Measurements from ENCODE around the gene C1QTNF9. TPM values are rescaled to one million over a fixed set of nuclear protein-coding genes. Genes with fewer than 3 reads are reported as not detected.
A peak's percentile ranks its signal among the peaks of the same experiment; 100 is the strongest.
"Not testable (repeated sequence)": the region's sequence is repeated elsewhere in the genome, so short reads cannot be mapped to it uniquely, and the experiment has no call there.

C1QTNF9 gene
- total RNA-seq, 1 experiment from 2014 or later = 0.10 TPM

DNA sequence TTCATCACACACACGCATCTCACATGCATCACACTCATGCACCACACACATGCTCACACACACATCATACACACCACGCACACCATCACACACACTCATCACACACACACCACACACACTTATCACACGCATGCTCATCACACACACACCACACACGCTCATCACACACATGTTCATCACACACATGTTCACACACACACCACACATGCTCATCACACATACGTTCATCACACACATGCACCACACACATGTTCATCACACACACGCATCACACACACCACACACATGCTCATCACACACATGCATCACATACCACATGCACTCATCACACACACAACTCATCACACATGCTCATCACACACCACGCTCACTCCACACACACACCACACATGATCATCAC lies 46.9 kb downstream of the C1QTNF9 start:
- no peak overlapping the region for H3K4me3 ChIP-seq (ENCODE audit: insufficient read depth, low read depth, low read length)
- no peaks in the 10 kb centered on the region for H3K27me3 ChIP-seq (ENCODE audit: control insufficient read depth, insufficient read depth, low read length)
- DNase-seq = no peak
- no peaks in the 10 kb centered on the region for H3K36me3 ChIP-seq (replicated peaks; ENCODE audit: control insufficient read depth, insufficient read depth, low read length)

DNA sequence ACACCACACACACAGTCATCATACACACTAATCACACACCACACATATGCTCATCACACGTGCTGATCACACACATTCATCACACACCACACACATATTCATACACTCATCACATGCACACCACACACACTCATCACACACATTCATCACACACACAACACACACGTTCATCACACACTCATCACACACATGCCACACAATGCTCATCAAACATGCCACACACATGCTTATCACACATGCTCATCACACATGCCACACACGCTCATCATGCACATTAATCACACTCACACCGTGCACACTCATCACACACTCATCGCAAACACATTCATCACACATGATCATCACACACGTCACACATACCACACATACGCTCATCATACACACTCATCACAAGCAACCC lies 47.5 kb downstream of the C1QTNF9 start:
- DNase-seq = no peak
- no peaks in the 10 kb centered on the region for H3K36me3 ChIP-seq (replicated peaks; ENCODE audit: control insufficient read depth, insufficient read depth, low read length)
- H3K27me3 ChIP-seq (ENCODE audit: control insufficient read depth, insufficient read depth, low read length) = no peaks in the 10 kb centered on the region
- no peak overlapping the region for H3K4me3 ChIP-seq (ENCODE audit: insufficient read depth, low read depth, low read length)

DNA sequence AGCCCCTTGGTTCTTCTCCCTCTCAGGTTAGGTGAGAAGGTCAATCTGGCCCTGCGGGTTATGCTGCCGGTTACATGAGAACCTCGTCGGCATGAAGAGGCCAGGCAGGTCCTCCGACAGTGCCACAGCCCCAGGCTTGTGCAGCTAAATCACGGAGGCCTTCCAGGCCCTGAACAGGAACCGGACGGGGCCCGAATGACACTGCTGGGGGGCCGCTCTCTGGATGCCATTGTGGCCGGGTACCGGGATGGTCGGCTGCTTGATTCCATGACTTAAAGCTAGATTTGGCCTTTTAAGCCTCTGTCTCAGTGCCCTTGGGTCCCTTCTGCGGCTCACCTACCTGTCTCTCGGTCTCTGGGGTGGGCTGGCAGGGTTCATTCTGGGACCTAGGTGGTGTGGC lies 48.4 kb downstream of the C1QTNF9 start:
- H3K27me3 ChIP-seq (ENCODE audit: control insufficient read depth, insufficient read depth, low read length) = no peaks in the 10 kb centered on the region
- no peak for DNase-seq
- no peak overlapping the region for H3K4me3 ChIP-seq (ENCODE audit: insufficient read depth, low read depth, low read length)
- no peaks in the 10 kb centered on the region for H3K36me3 ChIP-seq (replicated peaks; ENCODE audit: control insufficient read depth, insufficient read depth, low read length)

DNA sequence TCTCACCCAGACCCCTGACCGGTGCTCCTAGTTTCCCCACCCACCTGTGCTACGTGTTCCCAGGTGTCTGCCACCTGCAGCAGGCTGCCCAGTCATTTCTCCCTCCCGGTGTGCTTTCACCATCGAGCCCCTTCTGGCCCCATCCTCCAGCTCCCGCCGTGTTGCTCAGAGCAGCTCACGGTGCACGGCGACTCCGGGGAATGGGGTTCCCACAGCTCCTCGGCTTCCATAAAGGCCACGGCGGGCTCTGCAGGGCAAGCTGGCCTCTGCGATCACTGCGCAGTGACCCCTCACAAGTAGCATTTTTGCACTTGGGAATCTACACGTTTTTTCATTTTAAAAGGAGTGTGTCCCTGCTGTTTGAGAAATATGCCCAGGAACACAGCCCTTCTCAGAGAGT lies 49.5 kb downstream of the C1QTNF9 start:
- H3K36me3 ChIP-seq (replicated peaks; ENCODE audit: control insufficient read depth, insufficient read depth, low read length); H3K27me3 ChIP-seq (ENCODE audit: control insufficient read depth, insufficient read depth, low read length); H3K4me3 ChIP-seq (ENCODE audit: insufficient read depth, low read depth, low read length); DNase-seq: not testable (repeated sequence)

DNA sequence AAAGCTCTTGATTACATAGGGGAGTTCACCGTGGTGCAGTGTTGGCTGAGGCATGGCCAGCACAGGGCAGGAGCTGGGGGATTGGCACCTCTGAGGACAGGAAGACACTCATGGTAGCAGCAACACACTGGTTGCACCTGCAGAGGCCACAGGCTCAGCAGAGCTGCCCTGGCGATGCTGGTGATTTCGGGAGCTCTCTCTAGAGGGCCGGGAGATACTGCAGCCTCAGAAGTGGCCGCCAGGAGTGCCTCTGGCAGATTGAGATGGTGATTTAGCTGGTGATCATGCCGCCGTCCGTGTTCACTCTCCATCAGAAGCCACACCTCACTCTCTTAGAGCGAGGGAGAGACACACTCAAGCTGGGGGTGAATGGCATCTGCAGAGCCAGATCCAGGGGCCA lies 49.9 kb downstream of the C1QTNF9 start:
- H3K36me3 ChIP-seq (replicated peaks; ENCODE audit: control insufficient read depth, insufficient read depth, low read length); H3K27me3 ChIP-seq (ENCODE audit: control insufficient read depth, insufficient read depth, low read length); H3K4me3 ChIP-seq (ENCODE audit: insufficient read depth, low read depth, low read length): not testable (repeated sequence)
- DNase-seq = peak; percentile 53

DNA sequence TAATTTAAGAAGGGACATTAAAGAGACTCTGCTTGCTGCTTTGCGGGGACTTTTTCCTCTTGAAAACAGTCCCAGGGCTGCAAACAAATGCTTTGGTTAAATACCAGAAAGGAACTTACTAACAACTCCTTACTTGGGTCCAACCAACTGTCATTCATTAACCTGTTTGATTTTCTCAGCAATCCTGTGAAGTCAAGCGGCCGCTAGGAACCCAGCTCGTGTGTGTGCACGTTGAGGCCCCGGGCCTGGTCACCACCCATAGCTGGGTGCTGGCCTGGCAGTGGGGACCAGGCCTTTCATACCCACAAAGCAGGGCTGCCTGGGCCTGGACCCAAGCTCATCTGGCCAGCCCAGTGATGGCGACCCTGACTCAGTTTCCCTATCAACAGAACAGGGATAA lies 50.7 kb downstream of the C1QTNF9 start:
- no peaks in the 10 kb centered on the region for H3K27me3 ChIP-seq (ENCODE audit: control insufficient read depth, insufficient read depth, low read length)
- DNase-seq = no peak
- H3K4me3 ChIP-seq (ENCODE audit: insufficient read depth, low read depth, low read length) = no peak overlapping the region
- H3K36me3 ChIP-seq (replicated peaks; ENCODE audit: control insufficient read depth, insufficient read depth, low read length) = no peaks in the 10 kb centered on the region

DNA sequence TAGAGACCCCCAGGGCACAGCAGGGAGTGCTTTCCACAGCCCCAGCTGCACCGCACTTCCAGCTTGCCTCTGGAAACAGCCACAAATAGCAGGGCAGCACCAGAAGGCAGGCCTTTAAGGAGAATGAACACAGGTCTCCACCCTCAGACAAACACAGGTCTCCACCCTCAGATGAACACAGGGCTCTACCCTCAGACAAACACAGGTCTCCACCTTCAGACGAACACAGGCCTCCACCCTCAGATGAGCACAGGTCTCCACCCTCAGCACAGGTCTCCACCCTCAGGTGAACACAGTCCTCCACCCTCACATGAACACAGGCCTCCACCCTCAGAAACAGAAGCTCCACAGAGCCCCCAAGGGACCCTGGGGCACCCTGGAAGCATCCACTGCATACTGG lies 51.7 kb downstream of the C1QTNF9 start:
- Histone ChIP-seq H3K27me3 (ENCODE audit: control insufficient read depth, insufficient read depth, low read length) (no peaks in the 10 kb centered on the region), H3K4me3 (ENCODE audit: insufficient read depth, low read depth, low read length) (no peak overlapping the region), H3K36me3 (replicated peaks; ENCODE audit: control insufficient read depth, insufficient read depth, low read length) (no peaks in the 10 kb centered on the region)
- no peak for DNase-seq

DNA sequence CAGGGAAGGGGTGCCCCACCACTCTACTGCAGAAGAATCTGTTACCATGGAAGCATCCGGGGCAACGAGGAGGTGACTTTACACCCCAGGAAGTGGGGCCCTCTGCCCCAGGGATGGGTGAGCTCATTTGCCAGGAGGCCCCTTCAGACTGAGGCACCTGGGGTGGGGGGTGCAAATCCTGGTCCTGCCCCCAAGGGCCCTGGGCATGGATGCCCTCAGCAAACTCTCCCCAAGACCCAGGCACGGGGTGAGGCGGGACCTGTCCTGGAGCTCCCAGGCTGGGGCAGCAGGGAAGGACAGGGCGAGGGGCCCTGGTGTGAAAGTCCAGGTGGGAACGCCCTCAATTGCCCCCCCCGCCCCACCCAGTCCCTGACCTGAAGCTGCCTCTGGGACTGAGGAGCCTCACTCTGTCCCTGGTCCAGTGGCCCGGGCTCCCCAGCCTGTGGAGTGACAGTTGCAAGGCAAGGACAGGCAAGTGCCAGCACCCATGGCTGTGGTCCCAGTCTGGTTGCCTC lies 52.5 kb downstream of the C1QTNF9 start:
- no peaks in the 10 kb centered on the region for H3K27me3 ChIP-seq (ENCODE audit: control insufficient read depth, insufficient read depth, low read length)
- DNase-seq = no peak
- no peaks in the 10 kb centered on the region for H3K36me3 ChIP-seq (replicated peaks; ENCODE audit: control insufficient read depth, insufficient read depth, low read length)
- H3K4me3 ChIP-seq (ENCODE audit: insufficient read depth, low read depth, low read length) = no peak overlapping the region

DNA sequence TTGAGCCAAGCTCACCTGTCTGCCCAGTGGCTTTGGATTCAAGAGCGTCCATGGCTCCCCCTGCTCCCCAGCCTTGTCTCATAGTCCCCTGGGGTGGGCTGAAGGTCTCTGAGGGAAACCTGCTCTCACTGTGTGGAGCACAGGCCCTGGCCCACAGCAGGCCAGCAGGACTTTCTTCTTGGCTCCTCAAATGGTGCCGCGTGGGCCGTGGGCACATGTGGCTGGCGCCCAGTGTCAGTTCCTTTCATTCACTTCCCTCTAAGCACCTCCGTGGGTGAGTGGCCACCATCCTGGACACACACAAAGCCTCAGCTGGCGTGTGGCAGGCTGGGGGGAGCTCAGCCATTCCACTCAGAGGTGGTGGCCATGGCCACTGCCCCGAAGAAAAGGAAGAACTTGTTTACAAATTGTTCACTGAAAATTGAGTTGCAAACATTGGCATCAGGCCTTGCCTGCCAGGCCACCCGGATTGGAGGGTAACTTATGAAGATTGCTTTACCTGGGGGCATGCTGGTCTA lies 53.1 kb downstream of the C1QTNF9 start:
- H3K27me3 ChIP-seq (ENCODE audit: control insufficient read depth, insufficient read depth, low read length) = no peaks in the 10 kb centered on the region
- H3K4me3 ChIP-seq (ENCODE audit: insufficient read depth, low read depth, low read length) = no peak overlapping the region
- DNase-seq = no peak
- H3K36me3 ChIP-seq (replicated peaks; ENCODE audit: control insufficient read depth, insufficient read depth, low read length) = no peaks in the 10 kb centered on the region

DNA sequence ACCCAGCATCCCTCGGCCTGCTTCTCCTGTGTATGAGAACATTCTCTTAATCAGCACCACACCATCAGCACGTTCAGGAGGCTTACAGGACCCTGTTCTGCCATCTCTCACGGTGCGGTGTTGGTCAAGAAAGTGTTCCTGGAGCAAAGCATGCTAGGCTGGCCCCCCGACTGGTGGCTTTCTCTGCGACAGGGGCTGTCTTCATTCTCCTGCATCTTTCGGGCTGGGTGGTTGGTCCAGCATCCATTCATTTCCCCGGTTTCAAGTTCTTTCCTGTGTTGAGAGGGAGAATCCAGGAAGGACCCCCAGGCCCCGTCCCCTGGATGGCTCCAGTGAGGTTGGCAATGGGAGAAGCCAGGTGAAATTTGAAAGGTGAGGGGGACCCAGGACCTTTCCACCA lies 55.8 kb downstream of the C1QTNF9 start:
- H3K36me3 ChIP-seq (replicated peaks; ENCODE audit: control insufficient read depth, insufficient read depth, low read length) = no peaks in the 10 kb centered on the region
- DNase-seq = no peak

DNA sequence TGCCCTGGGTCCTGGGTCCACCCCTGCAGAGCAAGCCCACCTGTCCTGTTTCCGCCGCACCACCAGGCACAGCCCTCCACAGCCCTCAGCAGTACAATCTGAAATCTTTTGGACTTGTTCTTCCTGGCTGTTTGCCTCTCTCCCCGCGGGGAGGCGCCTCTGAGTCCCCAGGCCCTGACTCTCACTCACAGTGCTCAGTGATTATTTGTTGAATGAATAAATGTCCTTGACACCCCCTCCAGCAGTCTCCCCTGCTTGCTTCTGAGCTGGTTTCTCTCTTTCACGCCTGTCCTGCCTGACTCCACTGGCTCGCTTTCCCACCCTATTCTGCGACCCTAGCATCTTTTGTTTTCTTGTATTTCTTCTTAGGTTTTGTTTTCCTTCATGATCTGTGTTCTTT lies 56.9 kb downstream of the C1QTNF9 start:
- not testable (repeated sequence) for H3K27me3 ChIP-seq (ENCODE audit: control insufficient read depth, insufficient read depth, low read length); H3K36me3 ChIP-seq (replicated peaks; ENCODE audit: control insufficient read depth, insufficient read depth, low read length); H3K4me3 ChIP-seq (ENCODE audit: insufficient read depth, low read depth, low read length); DNase-seq

More for the DNA sequence above, 55.8 kb downstream of the C1QTNF9 start:
- Histone ChIP-seq H3K4me3 (ENCODE audit: insufficient read depth, low read depth, low read length) (no peak overlapping the region), H3K27me3 (ENCODE audit: control insufficient read depth, insufficient read depth, low read length) (no peaks in the 10 kb centered on the region)

DNA sequence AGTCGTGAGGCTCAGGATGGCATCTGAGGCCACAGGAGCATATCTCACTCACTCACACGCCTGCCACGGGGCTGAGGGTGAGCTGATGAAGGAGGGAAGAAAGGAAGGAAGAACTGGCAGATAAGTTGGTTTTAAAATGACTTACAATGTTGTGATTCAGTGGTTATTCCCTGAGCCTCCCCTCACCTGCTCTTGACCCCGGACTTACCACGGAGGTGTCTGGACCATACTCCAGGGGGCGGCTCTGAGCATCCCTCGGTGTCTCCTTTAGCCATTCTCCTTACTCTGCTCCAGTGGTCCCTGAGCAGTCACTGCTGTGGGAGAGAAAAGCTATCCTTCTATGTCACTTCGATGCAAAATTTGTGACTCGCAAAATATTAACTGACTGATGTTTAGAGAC lies 61.9 kb downstream of the C1QTNF9 start:
- H3K27me3 ChIP-seq (ENCODE audit: control insufficient read depth, insufficient read depth, low read length); H3K36me3 ChIP-seq (replicated peaks; ENCODE audit: control insufficient read depth, insufficient read depth, low read length); DNase-seq; H3K4me3 ChIP-seq (ENCODE audit: insufficient read depth, low read depth, low read length): not testable (repeated sequence)

Other genes with a start within 250 kb of the C1QTNF9 start
- 14.8 and 19.4 TPM in 2 replicates for gene SPATA13, start 148.9 kb upstream of the C1QTNF9 start, total RNA-seq (2014; rRNA removed; shearing (Covaris generic))
- gene PARP4, start 203.2 kb downstream of the C1QTNF9 start, total RNA-seq (2014; rRNA removed; shearing (Covaris generic)) = 28.7 and 29.2 TPM in 2 replicates